Fibroblast of lung (primary cell): Measurements from ENCODE around the gene ETF1. TPM values are rescaled to one million over a fixed set of nuclear protein-coding genes. Genes with fewer than 3 reads are reported as not detected.

Source experiments
- DNase-seq, 2 donors: peaks; one replicate each; pipeline versions ENCODE4 v3.0.0 to v3.0.0-alpha.2; 2010; ENCODE audit warnings: low read depth in 2 of 2
- H2AFZ ChIP-seq: 2 replicates; pipeline ENCODE4 v1.5.1; 2012; ENCODE audit warnings: low read length, control low read depth, inconsistent platforms
- H3K27ac ChIP-seq: 2 replicates; pipeline ENCODE4 v1.5.1; 2011; ENCODE audit warnings: low read length, control low read depth; ENCODE audit not compliant: insufficient read depth
- H3K27me3 ChIP-seq: 2 replicates; pipeline ENCODE4 v1.5.1; 2011; ENCODE audit warnings: mild to moderate bottlenecking, low read length; ENCODE audit not compliant: control insufficient read depth, insufficient read depth
- H3K36me3 ChIP-seq: 2 replicates; pipeline ENCODE4 v1.5.1; 2011; ENCODE audit warnings: low read length; ENCODE audit not compliant: control insufficient read depth, insufficient read depth
- H3K4me1 ChIP-seq: 2 replicates; pipeline ENCODE4 v1.5.1; 2011; ENCODE audit warnings: low read length; ENCODE audit not compliant: control insufficient read depth, insufficient read depth; ENCODE audit errors: extremely low read depth
- H3K4me2 ChIP-seq: 2 replicates; pipeline ENCODE4 v1.5.1; 2011; ENCODE audit warnings: low read length, control low read depth; ENCODE audit not compliant: insufficient read depth; ENCODE audit errors: extremely low read depth
- H3K4me3 ChIP-seq, 4 experiments: fragments of 200-600 bp in 1 of 4; sonication (generic) in 1 of 4; replicated peaks in 1 of 4; 2 replicates each; pipeline ENCODE4 v1.5.1; 2011 to 2016; ENCODE audit warnings: low read length in 4 of 4, low read depth in 3 of 4, mild to moderate bottlenecking in 3 of 4, control low read depth in 2 of 4, inconsistent platforms in 1 of 4, mixed read lengths in 1 of 4; ENCODE audit not compliant: insufficient read depth in 1 of 4; ENCODE audit errors: control extremely low read depth in 1 of 4
- H3K79me2 ChIP-seq: 2 replicates; pipeline ENCODE4 v1.5.1; 2012; ENCODE audit warnings: mild to moderate bottlenecking, low read length, inconsistent platforms; ENCODE audit not compliant: control insufficient read depth, insufficient read depth
- H3K9ac ChIP-seq: 2 replicates; pipeline ENCODE4 v1.5.1; 2011; ENCODE audit warnings: mild to moderate bottlenecking, low read length, control low read depth; ENCODE audit not compliant: insufficient read depth
- H3K9me3 ChIP-seq: 2 replicates; pipeline ENCODE4 v1.5.1; 2012; ENCODE audit warnings: low read depth, low read length; ENCODE audit not compliant: control insufficient read depth, insufficient read depth
- H4K20me1 ChIP-seq: 2 replicates; pipeline ENCODE4 v1.5.1; 2011; ENCODE audit warnings: low read length; ENCODE audit not compliant: control insufficient read depth, insufficient read depth; ENCODE audit errors: extremely low read depth
- CTCF ChIP-seq, 2 donors: IDR thresholded peaks in 1 of 2; conservative IDR thresholded peaks in 1 of 2; 1 replicate in 1 of 2; 2 replicates in 1 of 2; pipeline ENCODE4 v1.5.1; 2011 to 2012; ENCODE audit warnings: low read length in 2 of 2, control low read depth in 1 of 2, inconsistent platforms in 1 of 2, low read depth in 1 of 2, mild to moderate bottlenecking in 1 of 2
- EZH2 ChIP-seq: IDR thresholded peaks from 2 replicates; pipeline ENCODE4 v1.5.1; 2012; ENCODE audit warnings: low read length, control low read depth, mild to moderate bottlenecking; ENCODE audit errors: missing control alignments
- polyA plus RNA-seq, 2 donors: library from polyadenylated mRNA; depleted of rRNA in 1 of 2; stranded (reverse) in 1 of 2; unstranded in 1 of 2; fragments of >200 nt; gene quantifications; 2 replicates each; pipeline ENCODE4 v1.2.1, GENCODE V29; 2011 to 2012; ENCODE audit warnings: missing spikeins in 1 of 2
- total RNA-seq: library from RNA; depleted of rRNA; stranded (reverse); fragments of >200 nt; gene quantifications from 2 replicates; pipeline ENCODE4 v1.2.1, GENCODE V29; 2014

Gene ETF1
- total and polyA plus RNA-seq, 2 donors (not counting 1 experiment from before 2014, with no cell fraction given), result 94.0 to 118 TPM

GRCh38 chr5:138583984-138584637, 41.1 kb upstream of the ETF1 start:
- H3K79me2 ChIP-seq, result no peaks in the 10 kb centered on the region
- peaks cover 4% of the 10 kb centered on the region for H3K27me3 ChIP-seq

GRCh38 chr5:138582959-138583358, 39.9 kb upstream of the ETF1 start:
- H3K36me3 ChIP-seq, result no peaks in the 10 kb centered on the region
- no peak overlapping the region for H3K4me3 ChIP-seq
- peaks cover 4% of the 10 kb centered on the region for H3K27me3 ChIP-seq
- no peaks in the 10 kb centered on the region for H3K79me2 ChIP-seq
- TF ChIP-seq EZH2, result no peak
- no peak for TF ChIP-seq CTCF (conservative IDR thresholded peaks at IDR 0.05 in 1 of 2, IDR thresholded peaks at IDR 0.05 in 1 of 2; ENCODE audit: low read depth in 1 of 2, low read length in 2 of 2)
- no peak overlapping the region for H3K9ac ChIP-seq
- H2AFZ ChIP-seq, result no peak overlapping the region
- H4K20me1 ChIP-seq, result no peaks in the 10 kb centered on the region
- H3K4me2 ChIP-seq, result no peak overlapping the region
- no peaks in the 10 kb centered on the region for H3K9me3 ChIP-seq
- H3K27ac ChIP-seq, result no peak overlapping the region
- H3K4me1 ChIP-seq, result no peaks in the 10 kb centered on the region
- DNase-seq, result no peak

More at GRCh38 chr5:138583984-138584637, 41.1 kb upstream of the ETF1 start:
- no peak overlapping the region for H3K4me3 ChIP-seq
- H3K27ac ChIP-seq, result no peak overlapping the region
- no peak overlapping the region for H2AFZ ChIP-seq
- H3K4me1 ChIP-seq, result no peaks in the 10 kb centered on the region
- no peak overlapping the region for H3K4me2 ChIP-seq
- no peak for DNase-seq
- no peaks in the 10 kb centered on the region for H4K20me1 ChIP-seq
- no peaks in the 10 kb centered on the region for H3K36me3 ChIP-seq
- no peak for TF ChIP-seq EZH2
- TF ChIP-seq CTCF (conservative IDR thresholded peaks at IDR 0.05 in 1 of 2, IDR thresholded peaks at IDR 0.05 in 1 of 2; ENCODE audit: low read depth in 1 of 2, low read length in 2 of 2), result no peak
- H3K9ac ChIP-seq, result no peak overlapping the region
- no peaks in the 10 kb centered on the region for H3K9me3 ChIP-seq

GRCh38 chr5:138580777-138581176, 37.7 kb upstream of the ETF1 start:
- no peaks in the 10 kb centered on the region for H3K9me3 ChIP-seq
- H3K36me3 ChIP-seq, result no peaks in the 10 kb centered on the region
- no peak overlapping the region for H2AFZ ChIP-seq
- H3K79me2 ChIP-seq, result no peaks in the 10 kb centered on the region
- no peak overlapping the region for H3K27ac ChIP-seq
- H3K4me1 ChIP-seq, result peaks cover 2% of the 10 kb centered on the region
- no peaks in the 10 kb centered on the region for H4K20me1 ChIP-seq
- TF ChIP-seq EZH2 (no peak), CTCF (conservative IDR thresholded peaks at IDR 0.05 in 1 of 2, IDR thresholded peaks at IDR 0.05 in 1 of 2; ENCODE audit: low read depth in 1 of 2, low read length in 2 of 2) (no peak)
- no peak overlapping the region for H3K4me3 ChIP-seq
- H3K4me2 ChIP-seq, result no peak overlapping the region
- peaks cover 3% of the 10 kb centered on the region for H3K27me3 ChIP-seq
- no peak for DNase-seq
- no peak overlapping the region for H3K9ac ChIP-seq
